ENCODE data around the gene SUN5.

SUN5 gene

GRCh38 chr20:32990426-32990825, 13.8 kb downstream of the SUN5 start:
- no peak for TF ChIP-seq CTCF (IDR thresholded peaks at IDR 0.05)

GRCh38 chr20:32989507-32990283, 14.5 kb downstream of the SUN5 start:
- no peak for TF ChIP-seq CTCF (IDR thresholded peaks at IDR 0.05)

GRCh38 chr20:32988008-32988407, 16.2 kb downstream of the SUN5 start:
- TF ChIP-seq CTCF (IDR thresholded peaks at IDR 0.05), result no peak

- no peak for TF ChIP-seq CTCF (IDR thresholded peaks at IDR 0.05)
Measured at GRCh38 chr20:32987044-32987825, 17.0 kb downstream of the SUN5 start.

GRCh38 chr20:32986331-32986966, 17.8 kb downstream of the SUN5 start:
- no peak for TF ChIP-seq CTCF (IDR thresholded peaks at IDR 0.05)

GRCh38 chr20:32985596-32985995, 18.6 kb downstream of the SUN5 start:
- TF ChIP-seq CTCF (IDR thresholded peaks at IDR 0.05), result no peak

- TF ChIP-seq CTCF (IDR thresholded peaks at IDR 0.05), result no peak
Measured at GRCh38 chr20:32984631-32985354, 19.4 kb downstream of the SUN5 start.
